ENCODE data around the gene CRACDL. TPM values are rescaled to one million over a fixed set of nuclear protein-coding genes. Genes with fewer than 3 reads are reported as not detected.

Gene CRACDL
- total and polyA plus RNA-seq, 2 of the 13 experiments (the other 11 are each of a cell fraction or from before 2014, with no cell fraction given) = 0.15 to 0.26 TPM

- TF ChIP-seq, protein P1, sequence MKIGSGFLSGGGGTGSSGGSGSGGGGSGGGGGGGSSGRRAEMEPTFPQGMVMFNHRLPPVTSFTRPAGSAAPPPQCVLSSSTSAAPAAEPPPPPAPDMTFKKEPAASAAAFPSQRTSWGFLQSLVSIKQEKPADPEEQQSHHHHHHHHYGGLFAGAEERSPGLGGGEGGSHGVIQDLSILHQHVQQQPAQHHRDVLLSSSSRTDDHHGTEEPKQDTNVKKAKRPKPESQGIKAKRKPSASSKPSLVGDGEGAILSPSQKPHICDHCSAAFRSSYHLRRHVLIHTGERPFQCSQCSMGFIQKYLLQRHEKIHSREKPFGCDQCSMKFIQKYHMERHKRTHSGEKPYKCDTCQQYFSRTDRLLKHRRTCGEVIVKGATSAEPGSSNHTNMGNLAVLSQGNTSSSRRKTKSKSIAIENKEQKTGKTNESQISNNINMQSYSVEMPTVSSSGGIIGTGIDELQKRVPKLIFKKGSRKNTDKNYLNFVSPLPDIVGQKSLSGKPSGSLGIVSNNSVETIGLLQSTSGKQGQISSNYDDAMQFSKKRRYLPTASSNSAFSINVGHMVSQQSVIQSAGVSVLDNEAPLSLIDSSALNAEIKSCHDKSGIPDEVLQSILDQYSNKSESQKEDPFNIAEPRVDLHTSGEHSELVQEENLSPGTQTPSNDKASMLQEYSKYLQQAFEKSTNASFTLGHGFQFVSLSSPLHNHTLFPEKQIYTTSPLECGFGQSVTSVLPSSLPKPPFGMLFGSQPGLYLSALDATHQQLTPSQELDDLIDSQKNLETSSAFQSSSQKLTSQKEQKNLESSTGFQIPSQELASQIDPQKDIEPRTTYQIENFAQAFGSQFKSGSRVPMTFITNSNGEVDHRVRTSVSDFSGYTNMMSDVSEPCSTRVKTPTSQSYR (CRISPR knock-in tag; IDR thresholded peaks at IDR 0.05; ENCODE audit: borderline replicate concordance) = no peak
- no peak for TF ChIP-seq ZKSCAN1 (IDR thresholded peaks at IDR 0.05; ENCODE audit: low read length)
- no peak for TF ChIP-seq DDIT3 (CRISPR knock-in tag; IDR thresholded peaks at IDR 0.05)
- TF ChIP-seq FOXA3 (CRISPR knock-in tag; IDR thresholded peaks at IDR 0.05) = 0 out of 2 replicates have a peak, but pooled peaks have one; percentile 43
- no peak for TF ChIP-seq TGIF2 (CRISPR knock-in tag; IDR thresholded peaks at IDR 0.05)
- TF ChIP-seq ATF1 (CRISPR knock-in tag; IDR thresholded peaks at IDR 0.05) = no peak
- TF ChIP-seq, protein P2, sequence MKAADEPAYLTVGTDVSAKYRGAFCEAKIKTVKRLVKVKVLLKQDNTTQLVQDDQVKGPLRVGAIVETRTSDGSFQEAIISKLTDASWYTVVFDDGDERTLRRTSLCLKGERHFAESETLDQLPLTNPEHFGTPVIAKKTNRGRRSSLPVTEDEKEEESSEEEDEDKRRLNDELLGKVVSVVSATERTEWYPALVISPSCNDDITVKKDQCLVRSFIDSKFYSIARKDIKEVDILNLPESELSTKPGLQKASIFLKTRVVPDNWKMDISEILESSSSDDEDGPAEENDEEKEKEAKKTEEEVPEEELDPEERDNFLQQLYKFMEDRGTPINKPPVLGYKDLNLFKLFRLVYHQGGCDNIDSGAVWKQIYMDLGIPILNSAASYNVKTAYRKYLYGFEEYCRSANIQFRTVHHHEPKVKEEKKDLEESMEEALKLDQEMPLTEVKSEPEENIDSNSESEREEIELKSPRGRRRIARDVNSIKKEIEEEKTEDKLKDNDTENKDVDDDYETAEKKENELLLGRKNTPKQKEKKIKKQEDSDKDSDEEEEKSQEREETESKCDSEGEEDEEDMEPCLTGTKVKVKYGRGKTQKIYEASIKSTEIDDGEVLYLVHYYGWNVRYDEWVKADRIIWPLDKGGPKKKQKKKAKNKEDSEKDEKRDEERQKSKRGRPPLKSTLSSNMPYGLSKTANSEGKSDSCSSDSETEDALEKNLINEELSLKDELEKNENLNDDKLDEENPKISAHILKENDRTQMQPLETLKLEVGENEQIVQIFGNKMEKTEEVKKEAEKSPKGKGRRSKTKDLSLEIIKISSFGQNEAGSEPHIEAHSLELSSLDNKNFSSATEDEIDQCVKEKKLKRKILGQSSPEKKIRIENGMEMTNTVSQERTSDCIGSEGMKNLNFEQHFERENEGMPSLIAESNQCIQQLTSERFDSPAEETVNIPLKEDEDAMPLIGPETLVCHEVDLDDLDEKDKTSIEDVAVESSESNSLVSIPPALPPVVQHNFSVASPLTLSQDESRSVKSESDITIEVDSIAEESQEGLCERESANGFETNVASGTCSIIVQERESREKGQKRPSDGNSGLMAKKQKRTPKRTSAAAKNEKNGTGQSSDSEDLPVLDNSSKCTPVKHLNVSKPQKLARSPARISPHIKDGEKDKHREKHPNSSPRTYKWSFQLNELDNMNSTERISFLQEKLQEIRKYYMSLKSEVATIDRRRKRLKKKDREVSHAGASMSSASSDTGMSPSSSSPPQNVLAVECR (CRISPR knock-in tag; IDR thresholded peaks at IDR 0.05; ENCODE audit: borderline replicate concordance) = no peak
- no peak for TF ChIP-seq ZNF260 (CRISPR knock-in tag; IDR thresholded peaks at IDR 0.05; ENCODE audit: borderline replicate concordance, low read depth)
- no peak for TF ChIP-seq SOX13 (IDR thresholded peaks at IDR 0.05)
- no peak for TF ChIP-seq SOX13 (CRISPR knock-in tag; conservative IDR thresholded peaks at IDR 0.05 in 1 of 2, IDR thresholded peaks at IDR 0.05 in 1 of 2)
- no peak for TF ChIP-seq MIXL1 (CRISPR knock-in tag; IDR thresholded peaks at IDR 0.05)
- TF ChIP-seq SOX5 (CRISPR knock-in tag; IDR thresholded peaks at IDR 0.05; ENCODE audit: borderline replicate concordance) = no peak
- TF ChIP-seq NFIC (IDR thresholded peaks at IDR 0.05; ENCODE audit: low read length) = no peak
- TF ChIP-seq ZNF407 (CRISPR knock-in tag; IDR thresholded peaks at IDR 0.05; ENCODE audit: not compliant biosample characterization) = no peak
- TF ChIP-seq HMGA1 (CRISPR knock-in tag; conservative IDR thresholded peaks at IDR 0.05) = no peak
- TF ChIP-seq RBFOX2 (IDR thresholded peaks at IDR 0.05; ENCODE audit: low read depth, low read length) = no peak
These were observed 25.0 kb downstream of the CRACDL start (continued) for GRCh38 chr2:98911126-98911375.
